ENCODE data around the gene RGS7. TPM values are rescaled to one million over a fixed set of nuclear protein-coding genes. Genes with fewer than 3 reads are reported as not detected.

The RGS7 gene
- polyA plus RNA-seq, 2 of the 4 experiments (the other 2 are of a cell fraction), result 0.08 TPM; not detected in 1

DNA sequence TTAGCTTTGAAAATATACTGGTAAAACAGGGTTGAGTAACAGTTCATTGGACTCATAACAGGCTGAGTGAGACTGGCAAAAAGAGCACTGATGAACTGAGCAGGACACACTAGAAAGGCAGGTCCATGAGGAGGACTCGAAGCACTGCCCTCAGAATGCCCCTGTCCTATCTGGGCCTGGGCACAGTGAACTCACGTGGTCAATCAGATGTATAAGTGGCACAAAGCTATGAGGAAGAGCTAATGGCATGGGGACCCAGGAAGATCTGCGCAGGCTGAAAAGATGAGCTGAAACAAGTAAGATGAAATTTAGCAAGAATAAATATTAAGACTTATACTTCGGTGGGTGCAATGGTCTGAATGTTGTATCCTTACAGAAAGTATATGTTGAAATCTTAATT, 9.2 kb upstream of the RGS7 start:
- H3K4me2 ChIP-seq, result no peak overlapping the region
- WGBS (ENCODE audit: missing lambda C conversion rate), result 22% methylated on average over 4 of the region's 4 CpGs
- CTCF ChIA-PET, result no interaction called here

DNA sequence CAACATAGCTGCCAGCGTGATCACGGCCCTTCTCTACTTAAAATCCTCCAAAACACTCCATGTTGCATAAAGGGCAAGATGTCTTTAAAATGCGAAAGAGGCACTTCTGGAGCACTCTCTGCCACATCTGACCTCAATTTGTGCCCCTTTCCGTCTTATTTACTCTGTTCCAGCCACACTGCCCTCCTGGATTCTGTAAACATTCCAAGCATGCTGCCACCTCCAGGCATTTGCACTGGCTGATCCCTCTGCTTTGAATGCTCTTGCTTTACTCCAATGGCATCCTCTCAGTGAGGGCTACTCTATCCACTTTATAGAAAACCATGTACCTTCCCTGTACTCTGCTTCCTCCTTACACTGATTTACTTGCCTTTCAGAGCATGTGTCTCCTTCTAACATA, 5.3 kb upstream of the RGS7 start:
- no peaks in the 10 kb centered on the region for H3K9me3 ChIP-seq
- TF ChIP-seq, protein P1, sequence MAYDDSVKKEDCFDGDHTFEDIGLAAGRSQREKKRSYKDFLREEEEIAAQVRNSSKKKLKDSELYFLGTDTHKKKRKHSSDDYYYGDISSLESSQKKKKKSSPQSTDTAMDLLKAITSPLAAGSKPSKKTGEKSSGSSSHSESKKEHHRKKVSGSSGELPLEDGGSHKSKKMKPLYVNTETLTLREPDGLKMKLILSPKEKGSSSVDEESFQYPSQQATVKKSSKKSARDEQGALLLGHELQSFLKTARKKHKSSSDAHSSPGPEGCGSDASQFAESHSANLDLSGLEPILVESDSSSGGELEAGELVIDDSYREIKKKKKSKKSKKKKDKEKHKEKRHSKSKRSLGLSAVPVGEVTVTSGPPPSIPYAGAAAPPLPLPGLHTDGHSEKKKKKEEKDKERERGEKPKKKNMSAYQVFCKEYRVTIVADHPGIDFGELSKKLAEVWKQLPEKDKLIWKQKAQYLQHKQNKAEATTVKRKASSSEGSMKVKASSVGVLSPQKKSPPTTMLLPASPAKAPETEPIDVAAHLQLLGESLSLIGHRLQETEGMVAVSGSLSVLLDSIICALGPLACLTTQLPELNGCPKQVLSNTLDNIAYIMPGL (CRISPR knock-in tag; IDR thresholded peaks at IDR 0.05; ENCODE audit: borderline replicate concordance), result no peak
- TF ChIP-seq EHF (CRISPR knock-in tag; IDR thresholded peaks at IDR 0.05) (no peak), BHLHE40 (IDR thresholded peaks at IDR 0.05; ENCODE audit: low read depth, low read length) (no peak), NPAS2 (CRISPR knock-in tag; IDR thresholded peaks at IDR 0.05; ENCODE audit: borderline replicate concordance) (no peak), POLR2AphosphoS2 (conservative IDR thresholded peaks at IDR 0.05; ENCODE audit: low read length) (no peak)
- TF ChIP-seq, protein P2, sequence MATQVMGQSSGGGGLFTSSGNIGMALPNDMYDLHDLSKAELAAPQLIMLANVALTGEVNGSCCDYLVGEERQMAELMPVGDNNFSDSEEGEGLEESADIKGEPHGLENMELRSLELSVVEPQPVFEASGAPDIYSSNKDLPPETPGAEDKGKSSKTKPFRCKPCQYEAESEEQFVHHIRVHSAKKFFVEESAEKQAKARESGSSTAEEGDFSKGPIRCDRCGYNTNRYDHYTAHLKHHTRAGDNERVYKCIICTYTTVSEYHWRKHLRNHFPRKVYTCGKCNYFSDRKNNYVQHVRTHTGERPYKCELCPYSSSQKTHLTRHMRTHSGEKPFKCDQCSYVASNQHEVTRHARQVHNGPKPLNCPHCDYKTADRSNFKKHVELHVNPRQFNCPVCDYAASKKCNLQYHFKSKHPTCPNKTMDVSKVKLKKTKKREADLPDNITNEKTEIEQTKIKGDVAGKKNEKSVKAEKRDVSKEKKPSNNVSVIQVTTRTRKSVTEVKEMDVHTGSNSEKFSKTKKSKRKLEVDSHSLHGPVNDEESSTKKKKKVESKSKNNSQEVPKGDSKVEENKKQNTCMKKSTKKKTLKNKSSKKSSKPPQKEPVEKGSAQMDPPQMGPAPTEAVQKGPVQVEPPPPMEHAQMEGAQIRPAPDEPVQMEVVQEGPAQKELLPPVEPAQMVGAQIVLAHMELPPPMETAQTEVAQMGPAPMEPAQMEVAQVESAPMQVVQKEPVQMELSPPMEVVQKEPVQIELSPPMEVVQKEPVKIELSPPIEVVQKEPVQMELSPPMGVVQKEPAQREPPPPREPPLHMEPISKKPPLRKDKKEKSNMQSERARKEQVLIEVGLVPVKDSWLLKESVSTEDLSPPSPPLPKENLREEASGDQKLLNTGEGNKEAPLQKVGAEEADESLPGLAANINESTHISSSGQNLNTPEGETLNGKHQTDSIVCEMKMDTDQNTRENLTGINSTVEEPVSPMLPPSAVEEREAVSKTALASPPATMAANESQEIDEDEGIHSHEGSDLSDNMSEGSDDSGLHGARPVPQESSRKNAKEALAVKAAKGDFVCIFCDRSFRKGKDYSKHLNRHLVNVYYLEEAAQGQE (IDR thresholded peaks at IDR 0.05), result no peak
- no peak overlapping the region for H3K27ac ChIP-seq
- POLR2A ChIA-PET, result no interaction called here
- no peak overlapping the region for H3K4me2 ChIP-seq
- DNase-seq (ENCODE audit: low read depth in 1 of 2, low spot score in 1 of 2), result no peak
- no peak overlapping the region for H3K4me3 ChIP-seq
- ATAC-seq, result no peak
- CTCF ChIA-PET, result no interaction called here
- H3K4me1 ChIP-seq, result peaks cover 2% of the 10 kb centered on the region; the same call in 1 of the 3 replicates
- WGBS (ENCODE audit: missing lambda C conversion rate), result 3% methylated on average over 4 of the region's 4 CpGs
- no peak for FAIRE-seq

More for the DNA sequence above, 9.2 kb upstream of the RGS7 start:
- no peak for ATAC-seq
- no peak for TF ChIP-seq HOXB13 (CRISPR knock-in tag; IDR thresholded peaks at IDR 0.05; ENCODE audit: low read depth)
- TF ChIP-seq, protein P3, sequence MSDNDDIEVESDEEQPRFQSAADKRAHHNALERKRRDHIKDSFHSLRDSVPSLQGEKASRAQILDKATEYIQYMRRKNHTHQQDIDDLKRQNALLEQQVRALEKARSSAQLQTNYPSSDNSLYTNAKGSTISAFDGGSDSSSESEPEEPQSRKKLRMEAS (IDR thresholded peaks at IDR 0.05), result no peak
- TF ChIP-seq BHLHE40 (IDR thresholded peaks at IDR 0.05; ENCODE audit: low read depth, low read length), result no peak
- no peak for TF ChIP-seq CBX8 (IDR thresholded peaks at IDR 0.05)
- no peak for TF ChIP-seq EHF (CRISPR knock-in tag; IDR thresholded peaks at IDR 0.05)
- no peak for TF ChIP-seq JUN (IDR thresholded peaks at IDR 0.05)
- no peak for TF ChIP-seq CHD2 (IDR thresholded peaks at IDR 0.05; ENCODE audit: low read length, partially characterized antibody)
- no peak for TF ChIP-seq RFX5 (IDR thresholded peaks at IDR 0.05)
- H3K4me1 ChIP-seq, result no peaks in the 10 kb centered on the region
- no peak for FAIRE-seq
- H3K9me3 ChIP-seq, result no peaks in the 10 kb centered on the region
- POLR2A ChIA-PET, result no interaction called here
- no peak overlapping the region for H3K4me3 ChIP-seq
- no peak for DNase-seq (ENCODE audit: low read depth in 1 of 2, low spot score in 1 of 2)
- H3K27ac ChIP-seq, result no peak overlapping the region

DNA sequence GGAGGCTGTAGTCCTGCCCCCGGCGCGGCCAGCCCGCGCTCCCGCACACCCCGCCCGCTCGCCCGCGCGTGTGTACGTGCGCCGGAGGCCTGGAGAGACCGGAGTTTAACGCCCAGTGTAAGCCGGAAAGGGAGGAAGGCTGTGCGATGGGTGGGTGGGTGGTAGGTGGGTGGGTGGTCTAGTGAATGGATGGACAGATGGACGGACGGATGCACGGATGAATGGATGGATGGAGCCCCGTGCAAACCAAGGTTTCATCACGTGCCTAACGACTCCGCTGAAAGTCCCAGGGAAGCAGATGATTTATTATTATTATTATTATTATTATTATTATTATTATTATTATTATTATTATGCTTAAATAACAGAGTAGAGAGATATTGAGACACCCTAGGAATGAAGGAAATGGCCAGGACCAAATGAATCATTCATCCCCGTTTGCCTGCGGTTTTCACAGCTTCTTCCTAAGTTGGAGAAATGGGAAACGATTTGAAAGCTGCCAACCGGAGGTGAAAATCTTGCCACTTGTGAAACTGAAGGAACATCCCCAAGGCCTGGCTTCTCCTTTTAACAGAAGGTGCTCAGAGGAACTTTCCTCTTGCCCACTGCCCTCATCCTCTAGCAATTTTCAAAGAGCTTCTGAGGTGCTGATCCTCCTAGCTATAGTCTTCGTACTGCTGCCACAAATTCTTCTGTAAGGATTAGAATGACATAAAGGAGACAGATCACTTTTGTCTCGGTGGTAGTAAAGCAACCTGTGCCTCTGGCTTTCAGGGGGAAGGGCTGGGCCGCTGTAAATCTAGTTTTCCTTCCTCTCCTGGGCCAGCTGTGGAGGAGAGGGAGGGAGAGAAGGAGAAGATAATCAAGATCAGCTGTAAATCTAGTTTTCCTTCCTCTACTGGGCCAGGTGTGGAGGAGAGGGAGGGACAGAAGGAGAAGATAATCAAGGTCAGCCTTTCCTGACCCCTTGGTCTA, 648 bp upstream of the RGS7 start:
- H3K27ac ChIP-seq, result peak overlapping the region in 1 of 2 experiments; percentile 67; a peak in 3 of 6 replicates
- H3K4me2 ChIP-seq, result peak overlapping the region; percentile 95
- H3K4me3 ChIP-seq, result peak overlapping the region; percentile 68
- peak; percentile 52; the same call in 1 of the 2 replicates for TF ChIP-seq RNF2 (IDR thresholded peaks at IDR 0.05; ENCODE audit: borderline replicate concordance, low read depth)
- TF ChIP-seq CBX8 (IDR thresholded peaks at IDR 0.05), result peak; percentile 10; the same call in 1 of the 2 replicates
- no peak for TF ChIP-seq KDM5A (IDR thresholded peaks at IDR 0.05)
- 21% methylated on average over 14 of the region's 33 CpGs for WGBS (ENCODE audit: missing lambda C conversion rate)
- ChIA-PET POLR2A (no interaction called here), CTCF (interaction anchor here (1.0 to 1.2 kb wide), 2 partner anchors 626 to 666 kb away, joined by 3 to 4 read pairs; no protein-coding TSS in a partner anchor)
- H3K9me3 ChIP-seq, result no peaks in the 10 kb centered on the region
- ATAC-seq (no peak), FAIRE-seq (no peak), DNase-seq (ENCODE audit: low read depth in 1 of 2, low spot score in 1 of 2) (no peak)
- H3K4me1 ChIP-seq, result peaks cover 7% of the 10 kb centered on the region; the same call in 1 of the 3 replicates
